B cell (primary cell): Measurements from ENCODE around the gene CPE. TPM values are rescaled to one million over a fixed set of nuclear protein-coding genes. Genes with fewer than 3 reads are reported as not detected.

Experiments
- ATAC-seq: fragments of 200-7000 bp; cut with Tn5 transposase; one replicate; pipeline ENCODE4 v1.10.0; 2021; ENCODE audit warnings: low read depth, mild to moderate bottlenecking, moderate number of reproducible peaks, moderate library complexity
- CTCF ChIA-PET: fragments of 350-600 bp; sonication (Branson Sonifier 250); formaldehyde crosslinking; loops from one replicate; lab custom pipeline; 2021; ENCODE audit warnings: antibody characterized with exemption, inconsistent platforms; lab: Charles Lee
- POLR2A ChIA-PET: fragments of 350-600 bp; sonication (Branson Sonifier 250); formaldehyde crosslinking; loops from one replicate; lab custom pipeline; 2021; ENCODE audit warnings: antibody characterized with exemption; lab: Charles Lee
- DNase-seq: peaks from one replicate; pipeline ENCODE4 v3.0.0; 2013
- H2AFZ ChIP-seq: 2 replicates; pipeline ENCODE4 v1.6.1; 2012; ENCODE audit warnings: mild to moderate bottlenecking, low read depth, low read length; ENCODE audit not compliant: insufficient read depth, poor library complexity, severe bottlenecking
- H3K27ac ChIP-seq, 2 donors: 1 replicate in 1 of 2; 2 replicates in 1 of 2; pipeline ENCODE4 v1.5.1; 2012 to 2013; ENCODE audit warnings: low read length in 2 of 2, mild to moderate bottlenecking in 2 of 2, moderate library complexity in 1 of 2
- H3K27me3 ChIP-seq, 4 experiments: fragments of 200-600 bp in 1 of 4; sonication (generic) in 1 of 4; replicated peaks in 1 of 4; 1 replicate in 2 of 4; 2 replicates in 2 of 4; pipeline versions ENCODE4 v1.6.1 to v1.7.0; 2013 to 2016; ENCODE audit warnings: low read length in 3 of 4, mild to moderate bottlenecking in 2 of 4, mixed read lengths in 1 of 4, moderate library complexity in 1 of 4; ENCODE audit not compliant: insufficient read depth in 4 of 4, control insufficient read depth in 3 of 4; ENCODE audit errors: control extremely low read depth in 1 of 4
- H3K36me3 ChIP-seq, 2 experiments: replicated peaks in 1 of 2; 1 replicate in 1 of 2; 2 replicates in 1 of 2; pipeline versions ENCODE4 v1.6.1 to v1.7.1; 2013; ENCODE audit warnings: low read length in 1 of 2; ENCODE audit not compliant: insufficient read depth in 2 of 2, control insufficient read depth in 1 of 2; ENCODE audit errors: control extremely low read depth in 1 of 2, extremely low read depth in 1 of 2
- H3K4me1 ChIP-seq, 2 donors: fragments of 200-600 bp in 1 of 2; sonication (generic) in 1 of 2; 1 replicate in 1 of 2; 2 replicates in 1 of 2; pipeline versions ENCODE4 v1.5.1 to v1.6.1; 2013 to 2017; ENCODE audit warnings: low read length in 2 of 2; ENCODE audit not compliant: control insufficient read depth in 2 of 2, insufficient read depth in 2 of 2
- H3K4me2 ChIP-seq: replicated peaks from 2 replicates; pipeline ENCODE3; 2012; ENCODE audit warnings: mild to moderate bottlenecking, low read depth, low read length; ENCODE audit not compliant: poor library complexity, severe bottlenecking
- H3K4me3 ChIP-seq, 5 experiments: fragments of 200-600 bp in 1 of 5; sonication (generic) in 1 of 5; 1 replicate in 3 of 5; 2 replicates in 2 of 5; pipeline versions ENCODE4 v1.5.1 to v1.7.0; 2011 to 2016; ENCODE audit warnings: low read length in 4 of 5, mild to moderate bottlenecking in 4 of 5, low read depth in 2 of 5, control low read depth in 1 of 5, moderate library complexity in 1 of 5; ENCODE audit not compliant: insufficient read depth in 1 of 5; ENCODE audit errors: control extremely low read depth in 1 of 5, extremely low read depth in 1 of 5
- H3K79me2 ChIP-seq: fragments of 200-600 bp; sonication (generic); one replicate; pipeline ENCODE4 v1.6.0; 2016; ENCODE audit warnings: low read length; ENCODE audit not compliant: control insufficient read depth, insufficient read depth
- H3K9ac ChIP-seq: fragments of 200-600 bp; sonication (generic); 2 replicates; pipeline ENCODE4 v1.6.1; 2017; ENCODE audit warnings: mild to moderate bottlenecking, low read length, moderate library complexity
- H3K9me3 ChIP-seq, 3 donors: one replicate each; pipeline versions ENCODE4 v1.6.1 to v1.7.1; 2013; ENCODE audit warnings: low read length in 2 of 3; ENCODE audit not compliant: control insufficient read depth in 2 of 3, insufficient read depth in 1 of 3; ENCODE audit errors: control extremely low read depth in 1 of 3
- H4K20me1 ChIP-seq: 2 replicates; pipeline ENCODE4 v1.6.0; 2012; ENCODE audit warnings: mild to moderate bottlenecking, low read length; ENCODE audit not compliant: insufficient read depth, control insufficient read depth, poor library complexity, severe bottlenecking
- H3K27ac Mint-ChIP-seq: one replicate; pipeline ENCODE4 v1.8.0; 2021; ENCODE audit warnings: mixed read lengths
- H3K27me3 Mint-ChIP-seq: one replicate; pipeline ENCODE4 v1.8.0; 2021; ENCODE audit warnings: mixed read lengths
- H3K4me1 Mint-ChIP-seq: one replicate; pipeline ENCODE4 v1.8.0; 2021; ENCODE audit warnings: mixed read lengths
- H3K4me3 Mint-ChIP-seq: one replicate; pipeline ENCODE4 v1.8.0; 2021; ENCODE audit warnings: mixed read lengths
- H3K9me3 Mint-ChIP-seq: one replicate; pipeline ENCODE4 v1.8.0; 2022; ENCODE audit warnings: mixed read lengths; ENCODE audit not compliant: insufficient read depth
- EZH2 ChIP-seq: IDR thresholded peaks from 2 replicates; pipeline ENCODE4 v1.6.1; 2012; ENCODE audit warnings: borderline replicate concordance, low read depth, mild to moderate bottlenecking, moderate library complexity, low read length; ENCODE audit not compliant: insufficient read depth, poor library complexity, severe bottlenecking
- WGBS: methylation state at CpG from one replicate; pipeline ENCODE4 v1.1.5; 2013; ENCODE audit warnings: missing lambda C conversion rate; ENCODE audit not compliant: insufficient coverage; 5-methylcytosine and 5-hydroxymethylcytosine counted together
- intact Hi-C: fragments of 100-400 bp; cut with micrococcal nuclease; formaldehyde crosslinking; loops from one replicate; pipeline ENCODE4 v1.10.0; 2022
- polyA plus RNA-seq: library from polyadenylated mRNA; depleted of rRNA; stranded (reverse); fragments of >200 nt; gene quantifications from 2 replicates; pipeline ENCODE4 v1.2.3, GENCODE V29; 2012
- total RNA-seq, 2 donors: library from RNA; stranded (reverse); fragments of 120-200 nt in 1 of 2; gene quantifications; 1 replicate in 1 of 2; 2 replicates in 1 of 2; pipeline versions ENCODE4 v1.2.3 to v1.2.4, GENCODE V29; 2013 to 2022
- TF ChIP-seq, protein P1 (sequence below): fragments of 200-600 bp; IDR thresholded peaks from one replicate; pipeline ENCODE4 v1.8.0; 2022; ENCODE audit warnings: antibody characterized with exemption, mild to moderate bottlenecking

Gene CPE
- total and polyA plus RNA-seq, 2 donors (not counting 1 experiment from before 2014, with no cell fraction given): not detected

DNA sequence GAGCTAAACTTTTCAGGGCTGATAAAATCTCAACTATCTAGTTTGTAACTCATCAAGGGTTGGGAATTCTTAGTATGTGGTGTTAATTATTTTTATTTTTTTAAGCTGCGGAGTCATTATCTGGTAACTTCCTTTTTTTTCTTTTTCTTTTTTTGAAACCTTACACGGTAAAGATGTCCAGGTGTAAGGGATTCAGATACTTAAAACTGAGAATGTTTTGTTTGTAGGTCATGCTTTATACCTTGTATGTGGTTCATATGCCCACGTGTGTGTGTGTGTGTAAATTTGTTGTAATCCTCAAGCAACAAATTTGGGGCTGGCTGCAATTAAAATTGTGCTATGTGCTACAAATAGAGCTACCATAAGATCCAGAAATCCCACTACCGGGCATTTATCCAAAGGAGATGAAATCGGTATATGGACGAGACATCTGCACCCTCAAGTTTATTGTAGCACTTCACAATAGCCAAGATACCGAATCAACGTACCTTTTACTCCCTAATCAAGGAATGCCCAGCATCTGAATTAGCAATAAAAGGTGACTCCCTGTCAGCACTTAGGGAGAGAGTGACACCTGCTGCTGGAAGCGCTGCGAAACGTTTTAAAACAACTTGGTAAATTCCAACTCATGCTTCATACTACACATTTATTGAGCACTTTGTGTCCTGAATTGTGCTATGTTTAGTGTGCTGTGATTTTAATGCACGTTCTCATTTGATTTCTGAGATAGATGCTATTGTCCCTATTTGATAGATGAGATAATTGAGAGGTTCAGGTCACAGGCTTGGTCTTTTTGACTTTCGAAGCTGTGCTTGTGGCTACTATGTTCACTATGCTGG is 35.2 kb upstream of the CPE start:
- DNase-seq: peak; percentile 44
- intact Hi-C loops: loop anchor here (1.0 to 5.0 kb wide), 3 partner anchors 41 to 231 kb away; partner anchors contain the start of gene TMEM192
- WGBS: 95% methylated on average over 6 of the region's 13 CpGs

More for the DNA sequence above, 35.2 kb upstream of the CPE start:
- no peak overlapping the region for H3K27ac Mint-ChIP-seq
- ATAC-seq: no peak
- H3K4me2 ChIP-seq: no peak overlapping the region
- no peaks in the 10 kb centered on the region for H3K79me2 ChIP-seq
- no peak overlapping the region for H2AFZ ChIP-seq
- ChIA-PET CTCF (interaction anchor here (0.6 to 6.2 kb wide), 11 partner anchors 9 to 1766 kb away, joined by 3 to 96 read pairs (median 3); partner anchors contain the start of gene TMEM192), POLR2A (no interaction called here)
- no peaks in the 10 kb centered on the region for H3K9me3 ChIP-seq
- H3K27me3 Mint-ChIP-seq: no peaks in the 10 kb centered on the region
- no peak overlapping the region for H3K4me3 Mint-ChIP-seq
- TF ChIP-seq EZH2: no peak
- TF ChIP-seq, protein P1, sequence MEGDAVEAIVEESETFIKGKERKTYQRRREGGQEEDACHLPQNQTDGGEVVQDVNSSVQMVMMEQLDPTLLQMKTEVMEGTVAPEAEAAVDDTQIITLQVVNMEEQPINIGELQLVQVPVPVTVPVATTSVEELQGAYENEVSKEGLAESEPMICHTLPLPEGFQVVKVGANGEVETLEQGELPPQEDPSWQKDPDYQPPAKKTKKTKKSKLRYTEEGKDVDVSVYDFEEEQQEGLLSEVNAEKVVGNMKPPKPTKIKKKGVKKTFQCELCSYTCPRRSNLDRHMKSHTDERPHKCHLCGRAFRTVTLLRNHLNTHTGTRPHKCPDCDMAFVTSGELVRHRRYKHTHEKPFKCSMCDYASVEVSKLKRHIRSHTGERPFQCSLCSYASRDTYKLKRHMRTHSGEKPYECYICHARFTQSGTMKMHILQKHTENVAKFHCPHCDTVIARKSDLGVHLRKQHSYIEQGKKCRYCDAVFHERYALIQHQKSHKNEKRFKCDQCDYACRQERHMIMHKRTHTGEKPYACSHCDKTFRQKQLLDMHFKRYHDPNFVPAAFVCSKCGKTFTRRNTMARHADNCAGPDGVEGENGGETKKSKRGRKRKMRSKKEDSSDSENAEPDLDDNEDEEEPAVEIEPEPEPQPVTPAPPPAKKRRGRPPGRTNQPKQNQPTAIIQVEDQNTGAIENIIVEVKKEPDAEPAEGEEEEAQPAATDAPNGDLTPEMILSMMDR: peak; percentile 35
- H3K4me3 ChIP-seq: no peak overlapping the region
- peaks cover 2% of the 10 kb centered on the region for H3K4me1 Mint-ChIP-seq
- no peaks in the 10 kb centered on the region for H3K27me3 ChIP-seq
- peak overlapping the region in 1 of 2 donors; percentile 2 for H3K27ac ChIP-seq
- H3K36me3 ChIP-seq: peaks cover 12 to 25% of the 10 kb centered on the region in 2 experiments
- no peak overlapping the region for H3K9ac ChIP-seq
- H4K20me1 ChIP-seq: no peaks in the 10 kb centered on the region
- no peaks in the 10 kb centered on the region for H3K4me1 ChIP-seq
- H3K9me3 Mint-ChIP-seq: no peaks in the 10 kb centered on the region
